Measurements from ENCODE around the gene ACTR1B.
"Not testable (repeated sequence)": the region's sequence is repeated elsewhere in the genome, so short reads cannot be mapped to it uniquely, and the experiment has no call there.

ACTR1B gene

DNA sequence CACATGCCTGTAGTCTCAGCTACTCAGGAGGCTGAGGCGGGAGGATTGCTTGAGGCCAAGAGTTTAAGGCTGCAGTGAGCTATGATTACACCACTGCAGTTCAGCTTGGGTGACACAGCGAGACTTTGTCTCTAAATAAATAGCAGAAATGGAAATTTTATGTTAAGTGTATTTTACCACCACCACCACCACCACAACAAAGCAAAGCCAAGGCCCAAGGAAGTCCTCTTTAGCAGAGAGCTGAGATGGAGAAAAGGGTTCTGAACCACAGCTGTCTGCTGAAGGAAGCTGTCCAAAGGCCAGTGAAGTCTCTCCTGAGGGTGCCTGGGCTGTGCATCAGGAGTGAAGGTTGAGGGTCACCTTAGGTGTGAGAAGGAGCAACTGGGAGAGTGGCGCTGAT lies 23.4 kb upstream of the ACTR1B start:
- H3K9ac ChIP-seq (ENCODE audit: low read depth, low read length); H3K9me3 ChIP-seq (replicated peaks; ENCODE audit: low read length); H3K36me3 ChIP-seq (ENCODE audit: insufficient read depth, low read length); H3K27me3 ChIP-seq (ENCODE audit: control insufficient read depth, insufficient read depth, low read length); H3K4me2 ChIP-seq (ENCODE audit: low read length); H3K4me1 ChIP-seq (ENCODE audit: control insufficient read depth, insufficient read depth, low read length); H3K4me3 ChIP-seq (ENCODE audit: low read length): not testable (repeated sequence)

DNA sequence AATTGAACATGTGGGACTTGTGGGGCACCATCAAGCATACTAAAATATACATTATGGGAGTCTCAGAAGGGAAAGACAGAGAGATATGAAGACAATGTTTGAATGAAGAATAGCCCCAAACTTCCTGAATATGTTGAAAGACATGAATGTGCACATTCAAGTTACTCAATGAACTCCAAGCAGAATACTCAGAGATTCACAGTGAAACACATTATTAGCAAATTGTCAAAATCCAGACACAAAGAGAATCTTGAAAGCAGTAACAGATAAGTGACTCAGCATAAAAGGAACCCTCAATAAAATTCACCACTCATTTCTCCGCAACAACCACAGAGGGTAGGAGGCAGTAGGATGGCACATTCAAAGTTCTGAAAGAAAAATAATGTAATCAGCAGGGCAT lies 14.5 kb upstream of the ACTR1B start:
- Histone ChIP-seq H3K4me2 (ENCODE audit: low read length) (no peak overlapping the region), H3K9me3 (replicated peaks; ENCODE audit: low read length) (no peaks in the 10 kb centered on the region), H3K36me3 (ENCODE audit: insufficient read depth, low read length) (no peaks in the 10 kb centered on the region), H3K9ac (ENCODE audit: low read depth, low read length) (no peak overlapping the region), H3K27me3 (ENCODE audit: control insufficient read depth, insufficient read depth, low read length) (no peaks in the 10 kb centered on the region), H3K4me1 (ENCODE audit: control insufficient read depth, insufficient read depth, low read length) (no peaks in the 10 kb centered on the region), H3K4me3 (ENCODE audit: low read length) (no peak overlapping the region)

GRCh38 chr2:97677480-97677879 lies 13.6 kb upstream of the ACTR1B start:
- no peak overlapping the region for H3K9ac ChIP-seq (ENCODE audit: low read depth, low read length)
- H3K4me2 ChIP-seq (ENCODE audit: low read length), result no peak overlapping the region
- no peaks in the 10 kb centered on the region for H3K27me3 ChIP-seq (ENCODE audit: control insufficient read depth, insufficient read depth, low read length)
- H3K4me3 ChIP-seq (ENCODE audit: low read length), result no peak overlapping the region
- no peaks in the 10 kb centered on the region for H3K4me1 ChIP-seq (ENCODE audit: control insufficient read depth, insufficient read depth, low read length)
- no peaks in the 10 kb centered on the region for H3K36me3 ChIP-seq (ENCODE audit: insufficient read depth, low read length)
- H3K9me3 ChIP-seq (replicated peaks; ENCODE audit: low read length), result no peaks in the 10 kb centered on the region

- Histone ChIP-seq H3K4me1 (ENCODE audit: control insufficient read depth, insufficient read depth, low read length) (no peaks in the 10 kb centered on the region), H3K27me3 (ENCODE audit: control insufficient read depth, insufficient read depth, low read length) (no peaks in the 10 kb centered on the region), H3K9ac (ENCODE audit: low read depth, low read length) (no peak overlapping the region)
These were observed 12.8 kb upstream of the ACTR1B start for GRCh38 chr2:97676620-97677019.

GRCh38 chr2:97675430-97676113 lies 11.7 kb upstream of the ACTR1B start:
- Histone ChIP-seq H3K9me3 (replicated peaks; ENCODE audit: low read length) (no peaks in the 10 kb centered on the region), H3K4me3 (ENCODE audit: low read length) (no peak overlapping the region), H3K4me1 (ENCODE audit: control insufficient read depth, insufficient read depth, low read length) (no peaks in the 10 kb centered on the region), H3K4me2 (ENCODE audit: low read length) (no peak overlapping the region), H3K36me3 (ENCODE audit: insufficient read depth, low read length) (no peaks in the 10 kb centered on the region), H3K9ac (ENCODE audit: low read depth, low read length) (no peak overlapping the region), H3K27me3 (ENCODE audit: control insufficient read depth, insufficient read depth, low read length) (no peaks in the 10 kb centered on the region)

More at GRCh38 chr2:97676620-97677019, 12.8 kb upstream of the ACTR1B start:
- Histone ChIP-seq H3K4me3 (ENCODE audit: low read length) (no peak overlapping the region), H3K9me3 (replicated peaks; ENCODE audit: low read length) (no peaks in the 10 kb centered on the region), H3K36me3 (ENCODE audit: insufficient read depth, low read length) (no peaks in the 10 kb centered on the region), H3K4me2 (ENCODE audit: low read length) (no peak overlapping the region)

DNA sequence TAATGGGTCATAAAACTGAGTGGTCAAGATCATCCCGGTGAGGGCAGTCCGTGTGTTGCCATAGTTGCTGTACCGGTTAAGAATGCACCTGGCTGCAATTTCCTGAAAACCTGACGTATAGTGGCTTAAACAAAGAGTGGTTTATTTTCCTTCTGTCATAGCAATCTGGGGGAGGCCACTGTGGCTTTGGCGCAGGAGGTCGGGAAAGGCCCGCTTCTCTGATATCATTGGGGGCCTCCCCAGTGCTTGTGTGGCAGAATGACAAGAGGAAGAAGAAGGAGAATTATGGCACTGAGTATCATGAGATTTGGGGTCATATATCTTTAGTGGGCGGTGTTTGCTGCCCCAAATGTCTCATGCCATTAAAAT lies 10.1 kb upstream of the ACTR1B start:
- H3K9ac ChIP-seq (ENCODE audit: low read depth, low read length), result no peak overlapping the region
- H3K9me3 ChIP-seq (replicated peaks; ENCODE audit: low read length), result no peaks in the 10 kb centered on the region
- no peaks in the 10 kb centered on the region for H3K36me3 ChIP-seq (ENCODE audit: insufficient read depth, low read length)
- H3K27me3 ChIP-seq (ENCODE audit: control insufficient read depth, insufficient read depth, low read length), result no peaks in the 10 kb centered on the region
- no peak overlapping the region for H3K4me2 ChIP-seq (ENCODE audit: low read length)
- no peak overlapping the region for H3K4me3 ChIP-seq (ENCODE audit: low read length)
- no peaks in the 10 kb centered on the region for H3K4me1 ChIP-seq (ENCODE audit: control insufficient read depth, insufficient read depth, low read length)

- no peaks in the 10 kb centered on the region for H3K4me1 ChIP-seq (ENCODE audit: control insufficient read depth, insufficient read depth, low read length)
- no peaks in the 10 kb centered on the region for H3K9me3 ChIP-seq (replicated peaks; ENCODE audit: low read length)
- no peak overlapping the region for H3K4me2 ChIP-seq (ENCODE audit: low read length)
These were observed 9.5 kb upstream of the ACTR1B start for GRCh38 chr2:97673182-97673914.

DNA sequence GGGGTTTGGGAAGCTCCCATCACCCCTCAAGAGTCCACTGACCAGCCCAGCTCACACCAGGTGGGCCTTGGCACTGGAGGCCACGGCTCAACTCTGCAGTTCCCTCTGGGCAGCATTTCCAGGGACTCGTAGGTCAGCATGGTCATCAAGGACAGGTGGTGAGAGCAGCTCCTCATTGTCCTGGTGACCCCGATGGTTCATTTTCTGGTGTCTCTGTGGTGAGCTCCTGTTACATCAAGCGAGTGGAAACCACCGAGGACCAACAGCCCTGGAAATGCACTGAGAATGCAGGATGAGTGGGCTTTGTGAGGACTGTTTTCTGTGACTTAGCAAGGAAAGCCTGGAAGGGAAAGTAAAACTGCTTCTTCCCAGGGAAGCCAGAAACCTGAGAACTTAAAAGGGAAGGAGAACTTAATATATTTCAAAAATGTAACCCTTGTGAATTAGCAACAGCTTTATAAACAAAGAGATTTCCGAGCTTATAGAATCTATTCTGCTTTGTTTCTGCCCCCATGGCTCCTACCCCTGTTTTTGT lies 8.8 kb upstream of the ACTR1B start:
- not testable (repeated sequence) for H3K4me2 ChIP-seq (ENCODE audit: low read length); H3K4me1 ChIP-seq (ENCODE audit: control insufficient read depth, insufficient read depth, low read length); H3K9ac ChIP-seq (ENCODE audit: low read depth, low read length); H3K27me3 ChIP-seq (ENCODE audit: control insufficient read depth, insufficient read depth, low read length); H3K9me3 ChIP-seq (replicated peaks; ENCODE audit: low read length); H3K4me3 ChIP-seq (ENCODE audit: low read length); H3K36me3 ChIP-seq (ENCODE audit: insufficient read depth, low read length)

More at GRCh38 chr2:97673182-97673914, 9.5 kb upstream of the ACTR1B start:
- Histone ChIP-seq H3K36me3 (ENCODE audit: insufficient read depth, low read length) (no peaks in the 10 kb centered on the region), H3K4me3 (ENCODE audit: low read length) (no peak overlapping the region), H3K27me3 (ENCODE audit: control insufficient read depth, insufficient read depth, low read length) (no peaks in the 10 kb centered on the region), H3K9ac (ENCODE audit: low read depth, low read length) (no peak overlapping the region)

- Histone ChIP-seq H3K4me1 (ENCODE audit: control insufficient read depth, insufficient read depth, low read length) (no peaks in the 10 kb centered on the region), H3K27me3 (ENCODE audit: control insufficient read depth, insufficient read depth, low read length) (no peaks in the 10 kb centered on the region), H3K36me3 (ENCODE audit: insufficient read depth, low read length) (no peaks in the 10 kb centered on the region), H3K9ac (ENCODE audit: low read depth, low read length) (no peak overlapping the region), H3K9me3 (replicated peaks; ENCODE audit: low read length) (no peaks in the 10 kb centered on the region), H3K4me2 (ENCODE audit: low read length) (no peak overlapping the region), H3K4me3 (ENCODE audit: low read length) (no peak overlapping the region)
These were observed 7.7 kb upstream of the ACTR1B start for GRCh38 chr2:97671526-97671925.

GRCh38 chr2:97670471-97670870 lies 6.6 kb upstream of the ACTR1B start:
- H3K27me3 ChIP-seq (ENCODE audit: control insufficient read depth, insufficient read depth, low read length), result no peaks in the 10 kb centered on the region
- H3K4me1 ChIP-seq (ENCODE audit: control insufficient read depth, insufficient read depth, low read length), result no peaks in the 10 kb centered on the region
- no peak overlapping the region for H3K9ac ChIP-seq (ENCODE audit: low read depth, low read length)
- no peak overlapping the region for H3K4me3 ChIP-seq (ENCODE audit: low read length)
- H3K36me3 ChIP-seq (ENCODE audit: insufficient read depth, low read length), result no peaks in the 10 kb centered on the region
- H3K9me3 ChIP-seq (replicated peaks; ENCODE audit: low read length), result no peaks in the 10 kb centered on the region
- no peak overlapping the region for H3K4me2 ChIP-seq (ENCODE audit: low read length)

- no peaks in the 10 kb centered on the region for H3K9me3 ChIP-seq (replicated peaks; ENCODE audit: low read length)
- no peak within 1 kb of the TSS for H3K4me2 ChIP-seq (ENCODE audit: low read length)
- no peaks in the 10 kb centered on the region for H3K27me3 ChIP-seq (ENCODE audit: control insufficient read depth, insufficient read depth, low read length)
- no peak within 1 kb of the TSS for H3K4me3 ChIP-seq (ENCODE audit: low read length)
- H3K9ac ChIP-seq (ENCODE audit: low read depth, low read length), result no peak within 1 kb of the TSS
- H3K36me3 ChIP-seq (ENCODE audit: insufficient read depth, low read length), result no peaks in the 10 kb centered on the region
- peaks cover 4% of the 10 kb centered on the region for H3K4me1 ChIP-seq (ENCODE audit: control insufficient read depth, insufficient read depth, low read length)
These were observed 5.6 kb upstream of the ACTR1B start, which contains the start of gene C2orf92 for GRCh38 chr2:97669448-97669847. C2orf92 (plus strand) TSS chr2:97669713; CDS start chr2:97669789, 76 bp downstream.

GRCh38 chr2:97664636-97664970 lies 759 bp upstream of the ACTR1B start:
- Histone ChIP-seq H3K4me3 (ENCODE audit: low read length) (peak overlapping the region; percentile 71), H3K4me2 (ENCODE audit: low read length) (peak overlapping the region; percentile 91), H3K4me1 (ENCODE audit: control insufficient read depth, insufficient read depth, low read length) (peaks cover 29% of the 10 kb centered on the region), H3K9me3 (replicated peaks; ENCODE audit: low read length) (no peaks in the 10 kb centered on the region), H3K27me3 (ENCODE audit: control insufficient read depth, insufficient read depth, low read length) (no peaks in the 10 kb centered on the region), H3K9ac (ENCODE audit: low read depth, low read length) (peak overlapping the region; percentile 93), H3K36me3 (ENCODE audit: insufficient read depth, low read length) (peaks cover 4% of the 10 kb centered on the region)
